RPMI7951 (cell line): Measurements from ENCODE around the gene HNRNPAB. TPM values are rescaled to one million over a fixed set of nuclear protein-coding genes. Genes with fewer than 3 reads are reported as not detected.

Experiments
- DNase-seq: peaks from one replicate; pipeline ENCODE4 v3.0.0-alpha.2; 2012; ENCODE audit warnings: low read depth
- total RNA-seq: library from RNA; depleted of rRNA; stranded (reverse); fragments of >200 nt; shearing (Covaris generic); gene quantifications from 2 replicates; pipeline ENCODE4 v1.2.3, GENCODE V29; 2014; rRNA removed

HNRNPAB gene
- total RNA-seq, result 56.8 and 57.6 TPM in 2 replicates

- DNase-seq, result peak; percentile 92
These were observed at the start of gene HNRNPAB for GRCh38 chr5:178204182-178204934. TSS of gene HNRNPAB (plus strand) at chr5:178204533. CDS start at chr5:178204838, 305 bp downstream.

GRCh38 chr5:178155065-178155464 is 49.3 kb upstream of the HNRNPAB start:
- DNase-seq, result no peak

- DNase-seq, result no peak
These were observed 44.2 kb upstream of the HNRNPAB start for GRCh38 chr5:178160176-178160575.

- DNase-seq, result no peak
These were observed 41.9 kb upstream of the HNRNPAB start for GRCh38 chr5:178162481-178162880.

DNA sequence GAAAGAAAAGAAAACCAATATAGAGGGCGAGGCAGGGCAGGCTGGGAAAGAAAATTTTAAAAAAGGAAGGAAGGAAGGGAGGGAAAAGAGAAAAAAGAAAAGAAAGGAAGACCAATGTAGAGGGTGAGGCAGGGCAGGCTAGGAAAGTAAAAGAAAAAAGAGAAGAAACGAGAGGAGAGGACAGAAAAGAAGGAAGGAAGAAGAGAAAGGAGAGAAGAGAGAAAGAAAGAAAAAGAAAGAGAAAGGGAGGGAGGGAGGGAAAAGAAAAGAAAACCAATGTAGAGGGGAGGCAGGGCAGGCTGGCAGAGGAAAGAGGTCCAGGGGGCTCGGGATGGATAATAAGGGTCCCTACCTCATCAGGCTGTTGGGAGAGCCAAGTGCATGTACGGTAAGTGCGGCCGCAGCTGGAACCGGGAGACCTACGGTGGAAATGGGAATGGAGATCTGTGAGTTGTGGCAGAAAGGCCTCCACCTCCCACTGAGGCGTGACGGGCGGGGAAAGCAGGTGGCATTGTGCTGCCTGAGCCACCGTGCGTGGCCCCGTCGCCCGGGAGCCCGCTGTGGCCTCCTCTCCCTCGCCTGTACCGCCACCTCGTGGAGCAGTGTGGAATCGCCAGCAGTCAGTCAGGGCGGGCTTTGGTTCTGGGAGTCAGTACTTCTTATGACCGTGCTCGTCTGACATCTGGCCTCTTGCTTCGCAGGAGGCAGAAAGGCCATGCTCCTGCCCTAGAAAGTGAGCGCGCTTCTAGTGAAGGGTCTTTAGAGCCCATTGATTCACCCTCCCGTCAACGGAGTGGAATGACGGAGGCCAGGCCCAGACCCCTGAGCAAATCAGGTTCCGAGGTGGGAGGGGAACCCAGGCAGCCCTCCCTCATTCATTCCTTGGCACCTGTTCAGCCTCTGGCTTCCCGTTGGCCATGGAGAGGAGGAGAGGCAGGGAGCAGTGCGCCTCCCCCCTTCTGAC is 40.3 kb upstream of the HNRNPAB start:
- DNase-seq, result peak; percentile 52

GRCh38 chr5:178165581-178165980 is 38.8 kb upstream of the HNRNPAB start:
- no peak for DNase-seq

GRCh38 chr5:178170455-178170854 is 33.9 kb upstream of the HNRNPAB start:
- DNase-seq, result no peak

DNA sequence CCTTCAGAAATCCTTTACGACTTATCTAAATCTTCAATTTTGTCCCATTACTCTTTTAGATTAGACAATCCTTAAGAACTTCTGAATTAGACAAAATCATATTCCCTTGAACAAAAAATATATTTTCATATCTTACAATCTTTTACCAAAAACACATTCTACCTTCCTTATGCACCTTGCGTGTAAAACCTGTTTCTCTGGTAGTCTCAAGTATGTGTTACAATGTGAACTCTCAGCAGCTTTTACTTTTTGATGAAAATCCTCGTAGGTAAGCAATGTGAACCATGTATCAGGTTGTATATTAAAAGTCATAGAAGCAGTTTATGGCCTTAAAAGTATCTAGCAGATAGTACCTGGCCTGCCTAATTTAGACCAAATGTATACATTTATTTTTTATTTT is 29.9 kb upstream of the HNRNPAB start:
- DNase-seq, result no peak

DNA sequence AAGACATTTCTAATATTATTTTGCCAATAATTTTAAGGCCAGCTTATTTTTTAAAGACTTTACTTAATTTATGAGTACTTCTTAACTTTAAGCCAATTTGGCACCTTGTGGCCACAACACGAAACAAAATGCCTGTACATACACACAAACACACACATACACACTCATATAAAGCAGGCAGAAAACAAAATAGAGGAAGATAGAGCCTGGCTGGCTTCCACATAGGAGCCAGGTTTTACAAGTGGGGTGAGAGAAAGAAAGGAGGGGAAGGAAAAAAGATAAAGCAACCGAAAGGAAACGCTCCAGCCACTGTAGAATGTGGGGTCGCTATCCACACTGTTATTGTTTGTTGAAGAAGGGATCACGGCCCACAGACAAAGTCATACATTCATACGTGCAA is 27.5 kb upstream of the HNRNPAB start:
- no peak for DNase-seq

DNA sequence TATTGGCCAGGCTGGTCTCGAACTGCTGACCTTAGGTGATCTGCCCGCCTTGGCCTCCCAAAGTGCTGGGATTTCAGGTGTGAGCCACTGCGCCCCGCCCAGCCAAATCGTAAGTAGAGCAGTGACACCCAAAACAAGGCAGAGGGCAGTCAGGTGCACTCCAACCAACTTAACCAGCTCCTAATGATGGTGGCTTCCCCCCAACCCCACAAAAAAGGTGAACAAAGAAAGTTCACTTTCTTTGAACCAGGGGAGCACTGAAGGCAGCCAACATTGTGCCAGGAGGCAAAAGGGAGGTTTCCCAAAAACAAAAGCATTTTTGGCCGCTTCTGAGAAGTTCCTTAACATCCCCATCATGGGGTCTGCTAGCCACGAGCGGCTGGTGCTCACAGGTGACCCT is 26.8 kb upstream of the HNRNPAB start:
- no peak for DNase-seq

GRCh38 chr5:178180141-178180863 is 24.0 kb upstream of the HNRNPAB start:
- DNase-seq, result no peak

GRCh38 chr5:178182158-178182876 is 22.0 kb upstream of the HNRNPAB start:
- DNase-seq, result no peak

GRCh38 chr5:178186427-178186826 is 17.9 kb upstream of the HNRNPAB start:
- DNase-seq, result no peak

DNA sequence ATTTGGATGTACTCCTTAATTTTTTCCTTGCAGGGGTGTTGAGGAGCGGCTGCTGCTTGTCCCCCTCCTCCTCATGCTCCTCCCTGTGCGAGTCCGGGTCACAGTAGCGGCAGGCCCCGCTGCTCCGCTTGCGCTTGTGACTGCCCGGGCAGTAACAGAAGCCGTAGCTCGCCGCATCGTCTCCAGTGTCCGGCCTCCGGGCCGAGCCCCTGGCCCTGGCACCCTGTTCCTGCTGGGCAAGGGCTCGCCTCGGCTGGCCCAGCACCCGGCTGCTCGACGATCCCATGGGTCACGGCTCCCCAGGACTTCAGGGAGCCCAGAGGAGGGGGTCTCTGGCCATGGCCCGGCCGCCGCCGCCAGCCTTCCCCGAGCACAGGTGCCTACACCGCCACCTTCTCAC is 17.3 kb upstream of the HNRNPAB start, which contains the start of gene GMCL2:
Gene GMCL2, minus strand, starts transcription at position 358 of the 400 bp plus-strand sequence. Its CDS starts 72 bp downstream, at position 286.
- no peak for DNase-seq

GRCh38 chr5:178189433-178189832 is 14.9 kb upstream of the HNRNPAB start:
- no peak for DNase-seq

DNA sequence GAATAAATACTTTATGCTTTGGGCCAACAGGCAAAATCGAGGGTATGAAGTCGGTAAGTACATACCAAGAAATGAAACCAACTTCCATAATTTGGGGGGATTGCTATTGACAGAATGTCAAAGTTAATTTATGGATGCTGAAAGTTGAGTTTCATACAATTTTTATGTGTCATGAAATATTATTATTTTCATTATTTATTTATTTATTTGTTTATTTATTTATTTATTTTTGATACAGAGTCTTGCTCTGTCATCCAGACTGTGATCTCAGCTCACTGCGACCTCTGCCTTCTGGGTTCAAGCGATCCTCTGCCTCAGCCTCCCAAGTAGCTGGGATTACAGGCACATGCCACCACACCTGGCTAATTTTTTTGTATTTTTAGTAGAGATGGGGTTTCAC is 12.7 kb upstream of the HNRNPAB start:
- DNase-seq, result no peak

DNA sequence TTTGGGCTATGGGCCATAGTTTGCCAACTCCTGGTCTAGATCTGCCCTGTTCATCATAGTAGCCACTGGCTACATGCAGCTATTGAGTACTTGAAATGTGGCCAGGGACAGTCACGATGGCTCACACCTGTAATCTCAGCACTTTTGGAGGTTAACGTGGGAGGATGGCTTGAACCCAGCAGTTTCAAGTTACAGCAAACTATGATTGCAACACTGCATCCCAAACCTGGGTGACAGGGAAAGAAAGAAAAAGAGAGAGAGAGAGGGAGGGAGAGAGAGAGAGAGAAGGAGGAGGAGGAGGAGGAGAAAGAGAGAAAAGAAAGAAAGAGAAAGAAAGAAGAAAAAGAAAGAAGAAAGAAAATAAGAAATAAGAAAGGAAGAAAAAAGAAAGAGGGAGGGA is 12.1 kb upstream of the HNRNPAB start:
- DNase-seq, result no peak

DNA sequence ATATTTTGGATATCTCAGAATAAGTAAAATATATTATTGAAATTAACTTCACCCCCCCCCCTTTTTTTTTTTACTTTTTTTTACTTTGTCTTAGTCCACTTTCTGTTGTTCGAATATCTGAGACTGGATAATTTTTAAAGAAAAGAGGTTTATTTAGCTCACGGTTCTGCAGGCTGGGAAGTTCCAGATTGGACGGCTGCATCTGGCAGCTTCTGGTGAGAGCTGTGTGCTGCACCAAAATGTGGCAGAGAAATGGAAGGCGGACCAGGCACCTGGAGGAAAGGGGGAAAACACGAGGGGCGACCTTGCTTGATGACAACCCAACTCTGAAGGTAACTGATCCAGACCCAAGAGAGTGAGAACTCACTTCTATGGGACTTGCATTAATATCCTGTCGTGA is 11.5 kb upstream of the HNRNPAB start:
- no peak for DNase-seq

DNA sequence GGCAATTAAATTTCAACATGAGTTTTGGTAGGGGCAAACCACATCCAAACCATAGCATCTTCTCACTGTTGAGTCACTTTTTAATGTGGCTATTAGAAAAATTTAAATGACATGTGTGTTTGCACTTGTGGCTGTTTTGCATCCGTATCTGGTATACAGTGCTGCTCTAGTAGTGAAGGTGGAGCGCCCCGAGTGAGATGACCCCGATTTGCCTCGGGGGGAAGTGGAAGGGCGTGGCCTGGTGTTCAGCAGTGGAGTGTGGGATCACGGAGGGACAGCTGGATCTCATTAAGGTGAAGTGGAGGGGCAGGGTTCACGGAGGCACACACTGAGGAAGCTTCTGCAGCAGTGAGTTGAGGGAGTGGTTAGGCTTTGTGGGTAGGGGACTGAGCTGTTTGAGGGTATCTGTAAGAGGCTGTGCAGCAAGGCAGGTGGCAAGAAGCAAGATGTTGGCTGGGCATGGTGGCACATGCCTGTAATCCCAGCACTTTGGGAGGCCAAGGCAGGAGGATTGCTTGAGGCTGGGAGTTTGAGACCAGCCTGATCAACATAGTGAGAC is 11.0 kb upstream of the HNRNPAB start:
- peak; percentile 26 for DNase-seq

DNA sequence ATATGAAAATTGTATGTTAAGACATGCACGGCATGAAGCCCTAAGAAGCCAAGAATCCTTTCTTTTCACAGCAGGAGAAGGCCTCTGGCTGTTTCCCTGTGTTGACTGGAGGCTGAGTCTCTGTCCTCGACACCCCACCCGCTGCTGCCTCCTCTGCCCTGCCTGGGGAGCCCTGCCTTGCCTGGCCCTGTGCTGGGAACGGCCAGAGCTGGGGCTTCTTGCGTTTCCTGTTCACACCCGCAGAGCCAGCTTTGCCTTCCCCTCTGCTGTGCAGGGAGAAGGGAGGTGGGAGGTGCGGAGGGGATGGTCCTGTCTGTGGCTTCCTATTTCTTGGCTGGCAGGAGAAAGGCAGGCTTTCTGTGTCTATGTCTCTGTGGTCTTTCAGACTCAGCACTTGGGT is 10.3 kb upstream of the HNRNPAB start:
- DNase-seq, result no peak

GRCh38 chr5:178196281-178196812 is 8.0 kb upstream of the HNRNPAB start:
- no peak for DNase-seq
